ENCODE measurements around the gene SACM1L.

The SACM1L gene

DNA sequence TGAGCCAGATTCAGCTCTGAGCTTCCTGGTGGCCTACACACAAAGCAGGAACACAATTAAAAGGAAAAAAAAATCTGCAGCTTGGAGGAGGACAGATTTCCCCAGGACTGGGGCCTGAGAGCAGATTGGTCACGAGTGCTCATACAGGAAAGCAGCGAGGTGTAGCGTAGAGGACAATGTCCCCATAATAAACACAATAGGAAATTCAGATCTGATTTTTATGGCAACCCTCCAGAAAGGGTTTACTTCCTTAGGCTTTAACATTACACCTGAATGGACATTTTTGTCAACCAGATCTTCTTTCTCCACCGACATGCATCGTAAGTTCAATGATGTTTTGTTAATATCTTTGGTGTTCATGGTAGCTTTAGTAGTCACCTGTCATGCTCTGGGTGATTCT is 83.9 kb downstream of the SACM1L start:
- FAIRE-seq, result no peak

DNA sequence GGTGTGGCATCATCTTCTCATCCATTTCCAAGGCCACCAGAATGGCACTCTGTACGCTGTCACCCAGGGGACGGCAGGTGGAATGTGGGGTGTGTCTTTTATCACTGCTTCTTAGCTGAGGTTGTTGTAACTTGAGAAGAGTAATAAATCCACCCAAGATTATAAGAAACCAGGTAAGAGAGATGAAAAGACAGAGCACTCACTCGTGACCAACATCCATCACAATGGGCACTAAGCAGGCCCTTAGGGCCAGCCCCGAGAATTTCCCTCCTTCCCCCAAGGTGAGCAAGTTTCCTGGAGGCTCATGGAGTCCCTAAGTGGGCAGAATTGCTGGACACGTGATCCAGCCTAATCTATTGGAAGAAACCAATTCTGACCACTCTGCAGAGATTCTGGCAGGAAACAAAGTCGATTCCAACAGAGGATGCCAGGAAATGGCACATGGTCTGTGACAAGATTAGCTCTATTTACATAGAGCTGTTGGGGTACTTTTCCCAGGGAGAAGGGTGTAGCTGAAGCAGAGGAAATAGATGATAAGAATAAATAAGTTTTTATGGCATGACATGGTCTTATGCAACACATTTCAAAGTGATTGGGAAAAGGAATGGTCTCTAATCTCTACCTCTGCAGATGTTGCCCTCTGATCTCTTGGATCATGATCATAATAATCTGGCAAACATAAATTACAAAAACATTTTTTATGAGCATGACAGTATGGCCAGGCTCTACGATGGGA is 84.7 kb downstream of the SACM1L start:
- no peak for FAIRE-seq

- FAIRE-seq, result no peak
Measured at GRCh38 chr3:45774581-45775521, 85.7 kb downstream of the SACM1L start.

DNA sequence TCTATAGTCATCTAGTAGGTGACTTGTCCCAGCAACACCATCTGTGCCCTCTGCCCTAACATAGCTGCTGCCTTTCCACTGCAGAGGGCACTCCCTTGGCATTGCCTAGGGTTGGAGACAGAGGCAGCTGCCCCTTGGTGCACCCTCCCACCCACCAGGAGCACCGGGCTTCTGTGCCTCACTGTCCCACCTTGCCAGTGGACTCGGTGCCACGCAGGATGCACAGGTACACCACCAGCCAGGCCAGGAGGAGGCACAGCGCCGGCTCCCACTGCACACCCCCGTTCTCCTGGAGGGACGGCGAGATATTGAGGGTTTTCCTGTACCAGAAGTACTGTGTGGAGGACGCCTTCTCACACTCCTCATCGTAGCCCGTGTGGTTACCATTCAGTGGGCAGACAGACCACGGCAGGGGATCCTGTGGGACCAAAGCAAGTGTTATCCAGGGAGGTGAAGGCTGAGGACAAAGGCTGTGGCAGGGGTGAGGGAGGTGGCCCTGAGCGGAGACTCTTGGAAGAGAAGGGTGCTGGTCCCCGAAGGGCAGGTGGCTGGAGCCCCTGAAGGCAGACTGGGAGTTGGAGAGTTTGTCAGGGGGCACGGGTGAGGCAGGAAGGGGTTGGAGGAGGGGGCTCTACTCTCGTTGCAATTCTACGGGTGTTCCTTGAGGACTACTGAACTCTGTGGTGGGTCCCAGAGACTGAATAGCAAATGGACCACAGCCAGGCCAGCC is 86.5 kb downstream of the SACM1L start:
- FAIRE-seq, result no peak

DNA sequence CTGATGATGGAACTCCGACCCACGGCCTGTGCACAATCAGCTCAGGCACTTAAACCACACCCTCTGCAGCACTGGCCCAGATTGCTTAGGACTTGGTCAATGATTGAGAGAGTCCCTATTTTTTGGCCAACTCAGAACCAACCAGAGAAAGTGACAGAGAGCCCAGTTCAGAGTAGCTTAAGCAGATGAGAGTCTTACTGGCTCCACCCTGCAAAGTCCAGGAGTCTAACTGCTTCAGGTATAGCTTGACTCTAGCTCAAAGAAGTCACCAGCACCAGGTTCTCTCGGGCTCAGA is 87.1 kb downstream of the SACM1L start:
- no peak for FAIRE-seq

- FAIRE-seq, result no peak
Measured at GRCh38 chr3:45776611-45777010, 87.4 kb downstream of the SACM1L start.

- FAIRE-seq, result no peak
Measured at GRCh38 chr3:45777111-45777745, 88.0 kb downstream of the SACM1L start.

- no peak for FAIRE-seq
Measured at GRCh38 chr3:45777746-45778386, 88.7 kb downstream of the SACM1L start.

DNA sequence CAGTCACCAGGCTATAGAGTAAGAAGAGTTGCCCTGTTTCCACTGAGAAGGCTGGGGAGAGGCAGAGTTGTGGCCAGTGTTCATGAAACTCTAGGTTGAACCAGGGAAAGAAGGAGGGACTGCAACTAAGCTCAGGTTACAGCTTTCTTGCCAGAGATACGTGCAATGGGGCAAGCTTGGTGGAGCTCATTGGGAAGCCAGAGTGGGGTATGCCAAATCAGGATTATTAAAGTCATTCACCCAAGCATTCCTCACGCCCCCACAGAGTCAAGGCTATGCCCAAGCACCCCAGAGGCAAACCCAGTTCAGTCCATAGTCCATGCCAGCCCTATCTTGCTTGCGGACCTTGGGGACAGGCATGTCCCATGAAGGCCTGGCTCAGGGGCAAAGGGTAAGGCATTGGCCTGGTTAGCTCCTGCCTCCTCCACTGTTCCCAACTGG is 89.6 kb downstream of the SACM1L start:
- FAIRE-seq, result no peak

GRCh38 chr3:45779746-45780735 is 90.8 kb downstream of the SACM1L start:
- no peak for FAIRE-seq

DNA sequence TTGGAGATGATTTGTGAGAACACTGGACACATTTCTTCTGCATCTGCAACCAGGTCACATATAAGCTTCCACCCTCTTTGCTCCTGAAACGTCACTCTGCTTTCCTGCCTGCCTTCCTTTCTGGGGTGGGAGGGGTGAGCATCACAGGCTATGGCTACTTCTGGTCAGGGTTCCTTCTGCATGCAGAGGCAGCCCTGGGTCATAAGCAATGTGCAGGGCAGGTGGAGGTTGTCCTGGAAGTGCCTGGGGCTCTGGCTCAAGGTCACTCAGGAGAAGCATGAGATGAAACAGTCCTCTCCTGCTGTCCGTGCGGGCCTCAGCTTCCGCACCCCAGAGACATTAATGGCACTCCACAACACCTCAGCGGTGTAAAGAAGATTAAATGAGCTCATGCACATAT is 92.1 kb downstream of the SACM1L start:
- no peak for FAIRE-seq

- FAIRE-seq, result no peak
Measured at GRCh38 chr3:45781841-45782240, 92.6 kb downstream of the SACM1L start.

- FAIRE-seq, result no peak
Measured at GRCh38 chr3:45782381-45782780, 93.2 kb downstream of the SACM1L start.

DNA sequence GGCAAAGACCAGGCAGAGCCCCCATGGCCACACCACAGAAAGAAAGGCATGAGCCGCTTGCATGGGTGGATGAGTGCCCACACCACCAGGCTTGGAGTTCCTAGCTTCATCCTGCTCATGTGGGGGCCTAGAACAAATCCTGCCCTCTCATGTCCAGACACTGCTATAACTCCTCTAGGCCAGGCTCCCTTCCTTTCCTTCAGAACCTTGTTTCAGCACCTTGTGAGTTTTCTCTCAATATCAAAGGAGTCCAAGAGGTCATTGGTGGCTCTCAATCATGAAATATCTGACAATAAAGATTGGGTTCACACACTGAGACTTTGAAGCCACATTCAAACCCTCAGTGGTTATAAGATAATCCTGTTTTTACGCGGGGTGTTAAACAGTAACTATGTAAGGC is 94.5 kb downstream of the SACM1L start:
- no peak for FAIRE-seq

DNA sequence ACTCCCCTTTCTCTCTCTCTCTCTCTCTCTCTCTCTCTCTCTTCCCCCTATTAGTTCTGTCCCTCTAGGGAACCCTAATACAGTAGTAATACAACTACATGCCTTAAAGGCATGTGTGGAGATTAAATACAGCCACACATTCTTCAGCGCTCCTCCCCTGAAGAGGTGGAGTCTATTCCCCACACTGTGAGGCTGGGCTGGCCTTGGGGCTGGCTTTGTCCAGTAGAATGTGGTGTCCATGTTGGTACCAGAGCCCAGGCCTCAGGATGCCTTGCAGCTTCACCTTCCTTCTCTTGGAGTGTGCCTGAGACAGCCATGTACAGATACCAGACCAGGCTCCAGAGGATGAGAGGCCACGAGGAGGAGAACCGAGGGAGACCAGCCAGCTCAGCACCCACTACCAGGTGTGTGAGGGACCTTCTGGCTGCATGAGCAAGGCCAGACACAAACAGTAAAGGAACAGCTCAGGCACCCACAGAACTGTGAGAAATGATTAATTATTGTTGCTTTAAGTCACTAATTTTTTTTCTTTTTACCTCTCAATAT is 96.5 kb downstream of the SACM1L start:
- no peak for FAIRE-seq

DNA sequence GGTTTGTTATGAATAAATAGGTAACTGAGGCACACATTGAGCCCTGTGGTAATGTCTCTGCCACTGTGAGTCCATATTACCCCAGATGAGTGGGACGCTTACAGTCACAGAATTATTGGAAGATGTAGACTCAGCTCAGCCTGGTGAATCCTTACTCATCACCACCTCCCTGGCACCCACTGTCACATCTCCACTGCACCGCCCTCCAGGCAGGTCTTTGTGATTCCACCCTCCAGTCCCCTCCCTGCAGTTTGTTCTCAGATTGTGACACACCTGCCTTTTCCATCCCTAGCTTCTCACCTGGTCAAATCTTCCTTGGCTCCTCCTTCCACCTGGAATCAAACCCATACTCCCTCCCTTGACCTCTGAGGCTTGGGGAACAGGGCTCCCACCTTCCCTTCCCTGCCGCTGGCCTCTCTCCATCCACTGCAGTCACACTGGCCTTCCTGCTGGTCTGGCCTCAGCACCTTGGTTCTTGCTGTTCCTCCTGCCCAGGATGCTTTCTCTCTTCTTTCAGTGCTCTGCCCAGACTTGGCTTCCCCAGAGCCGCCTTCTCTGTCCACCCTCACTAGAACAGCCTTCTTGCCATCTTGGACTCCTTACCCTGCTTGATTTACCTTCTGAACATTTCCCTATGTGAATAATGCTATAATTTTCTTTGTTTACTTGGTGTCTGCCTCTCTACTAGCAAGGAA is 97.8 kb downstream of the SACM1L start:
- FAIRE-seq, result no peak

DNA sequence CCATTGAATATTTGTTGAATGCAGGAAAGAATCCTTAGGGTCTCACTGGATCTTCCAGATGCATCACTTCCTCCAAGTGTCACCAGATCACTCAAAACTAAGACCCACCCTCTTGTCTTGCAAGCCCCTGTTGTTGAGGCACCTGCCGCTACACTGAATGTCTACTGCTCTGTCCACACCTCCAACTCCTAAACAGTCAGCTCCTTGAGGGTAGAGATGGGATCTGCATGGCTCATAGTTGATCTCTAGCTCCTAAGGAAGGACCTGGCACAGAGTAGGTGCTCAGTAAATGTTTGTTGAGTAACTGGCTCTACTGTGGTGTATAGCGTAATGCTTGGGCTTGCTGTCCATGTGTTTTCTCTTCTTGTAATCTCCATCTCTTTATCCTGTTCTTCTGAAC is 98.4 kb downstream of the SACM1L start:
- FAIRE-seq, result no peak

DNA sequence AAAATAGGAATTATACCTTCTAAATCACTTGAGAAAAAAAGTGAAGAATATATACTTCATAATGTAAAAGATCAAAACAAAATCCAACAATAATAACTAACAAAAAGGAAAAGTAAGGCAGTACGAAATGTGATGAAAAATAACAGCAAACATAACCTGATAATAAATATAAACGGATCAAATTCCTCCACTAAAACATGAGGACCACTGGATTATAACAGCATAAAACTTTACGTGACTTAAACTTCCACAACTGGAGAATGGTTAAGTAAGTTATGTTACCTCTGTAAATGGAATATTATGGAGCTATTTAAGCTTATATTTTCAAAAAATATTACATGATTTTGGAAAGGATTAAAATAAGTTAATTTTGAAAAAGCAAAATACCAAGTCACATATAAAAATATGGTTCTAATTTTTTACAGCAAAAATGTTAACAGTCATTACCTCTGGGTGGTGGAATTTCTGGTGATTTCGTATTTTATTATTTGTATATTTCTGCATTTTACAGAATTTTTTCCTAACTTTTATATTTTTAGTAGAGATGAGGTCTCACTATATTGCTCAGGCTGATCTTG is 100.1 kb downstream of the SACM1L start:
- FAIRE-seq, result peak; percentile 33

DNA sequence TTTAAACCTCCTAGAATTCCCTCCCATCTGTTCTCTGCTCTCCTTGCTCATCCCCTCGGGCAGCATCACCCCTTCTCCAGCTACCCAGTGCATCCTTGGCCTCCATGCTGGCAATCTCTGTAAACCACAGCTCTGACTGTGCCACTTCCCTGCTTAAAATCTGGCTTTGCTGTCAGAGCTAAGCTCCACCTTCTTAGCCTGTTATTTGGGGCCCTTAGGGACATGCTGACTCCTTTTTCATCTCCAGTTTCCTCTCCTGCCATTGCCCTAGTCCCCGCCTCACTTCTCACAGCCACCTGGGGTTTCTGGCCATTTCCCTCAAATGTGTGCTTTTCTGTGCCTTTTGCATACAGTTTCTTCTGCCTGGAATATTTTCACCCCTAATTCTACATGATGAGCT is 101.4 kb downstream of the SACM1L start:
- FAIRE-seq, result no peak

DNA sequence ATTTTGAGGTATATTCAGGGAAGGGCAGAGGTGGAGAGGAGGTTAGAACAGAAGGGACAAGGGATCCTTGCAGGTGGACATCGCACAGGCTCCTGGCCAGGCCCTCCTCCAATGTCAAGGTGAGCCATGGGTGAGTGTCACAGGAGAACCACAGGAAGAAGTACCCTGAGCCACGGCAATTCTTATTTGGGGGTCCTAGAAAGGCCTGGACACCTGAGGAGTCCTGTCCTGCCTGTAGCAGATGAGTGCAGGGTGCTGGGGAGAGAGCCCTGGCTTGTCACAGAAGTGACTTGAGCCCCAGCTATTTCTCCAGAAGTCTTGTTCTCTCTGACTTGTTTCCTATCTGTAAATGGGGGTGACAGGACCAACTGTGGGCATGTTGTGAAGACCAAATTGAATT is 102.8 kb downstream of the SACM1L start:
- FAIRE-seq, result no peak
